HuH-7.5 (cell line): ENCODE results near the gene TAF1C.
"Not testable (repeated sequence)": the region's sequence is repeated elsewhere in the genome, so short reads cannot be mapped to it uniquely, and the experiment has no call there.

Experiments used
- DNase-seq: peaks from one replicate; pipeline ENCODE4 v3.0.0; 2011; ENCODE audit warnings: low spot score

The TAF1C gene

GRCh38 chr16:84212154-84212553 lies 25.3 kb upstream of the TAF1C start:
- no peak for DNase-seq

DNA sequence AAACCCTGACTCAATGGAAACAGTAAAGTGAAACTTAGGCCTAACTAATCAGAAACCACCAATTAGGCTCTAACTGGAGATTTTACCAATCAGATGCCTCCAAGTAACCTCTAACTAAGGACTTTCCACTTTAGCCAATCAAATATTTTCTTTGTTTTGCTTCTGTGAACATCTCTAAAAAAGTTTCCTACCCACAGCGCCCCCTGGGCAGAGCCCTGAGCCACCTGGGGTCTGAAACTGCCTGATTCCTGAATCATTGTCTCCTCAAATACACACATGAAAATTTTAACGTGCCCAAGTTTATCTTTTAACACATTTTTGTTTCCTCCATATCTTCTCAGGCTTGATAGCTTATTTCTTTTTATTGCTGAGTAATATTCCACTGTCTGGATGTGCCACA lies 23.1 kb upstream of the TAF1C start:
- no peak for DNase-seq

- DNase-seq: no peak
Observed at GRCh38 chr16:84207879-84208278, 21.0 kb upstream of the TAF1C start.

- no peak for DNase-seq
Observed at GRCh38 chr16:84207251-84207650, 20.4 kb upstream of the TAF1C start.

GRCh38 chr16:84205976-84206691 lies 19.3 kb upstream of the TAF1C start:
- no peak for DNase-seq

GRCh38 chr16:84205123-84205522 lies 18.3 kb upstream of the TAF1C start:
- DNase-seq: not testable (repeated sequence)

- DNase-seq: not testable (repeated sequence)
Observed at GRCh38 chr16:84204551-84204950, 17.7 kb upstream of the TAF1C start.

GRCh38 chr16:84199861-84200260 lies 13.0 kb upstream of the TAF1C start:
- no peak for DNase-seq

DNA sequence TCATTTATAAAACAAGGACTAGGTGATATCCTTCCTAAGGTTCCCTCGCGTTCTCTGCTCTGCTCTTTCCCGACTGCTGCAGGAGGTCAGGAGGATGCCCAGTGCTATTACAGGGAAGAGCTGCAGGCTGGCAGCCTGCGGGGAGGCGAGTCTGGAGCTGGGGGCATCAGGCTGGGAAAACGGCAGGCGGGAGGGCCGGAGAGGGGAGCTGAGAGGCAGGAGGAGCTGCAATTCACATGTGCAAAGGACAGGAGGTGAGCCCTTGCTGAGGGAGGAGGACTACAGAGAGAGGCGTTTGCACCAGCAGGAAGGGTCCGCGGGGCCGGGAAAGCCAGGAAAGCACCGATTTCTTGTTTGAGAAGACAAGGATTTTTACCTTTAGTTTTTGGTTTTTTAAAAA lies 12.2 kb upstream of the TAF1C start:
- no peak for DNase-seq

- no peak for DNase-seq
Observed at GRCh38 chr16:84198401-84198800, 11.5 kb upstream of the TAF1C start.

- no peak for DNase-seq
Observed at GRCh38 chr16:84197466-84198128, 10.7 kb upstream of the TAF1C start.

- DNase-seq: no peak
Observed at GRCh38 chr16:84196727-84197394, 10.0 kb upstream of the TAF1C start.

GRCh38 chr16:84196101-84196500 lies 9.2 kb upstream of the TAF1C start:
- DNase-seq: no peak

DNA sequence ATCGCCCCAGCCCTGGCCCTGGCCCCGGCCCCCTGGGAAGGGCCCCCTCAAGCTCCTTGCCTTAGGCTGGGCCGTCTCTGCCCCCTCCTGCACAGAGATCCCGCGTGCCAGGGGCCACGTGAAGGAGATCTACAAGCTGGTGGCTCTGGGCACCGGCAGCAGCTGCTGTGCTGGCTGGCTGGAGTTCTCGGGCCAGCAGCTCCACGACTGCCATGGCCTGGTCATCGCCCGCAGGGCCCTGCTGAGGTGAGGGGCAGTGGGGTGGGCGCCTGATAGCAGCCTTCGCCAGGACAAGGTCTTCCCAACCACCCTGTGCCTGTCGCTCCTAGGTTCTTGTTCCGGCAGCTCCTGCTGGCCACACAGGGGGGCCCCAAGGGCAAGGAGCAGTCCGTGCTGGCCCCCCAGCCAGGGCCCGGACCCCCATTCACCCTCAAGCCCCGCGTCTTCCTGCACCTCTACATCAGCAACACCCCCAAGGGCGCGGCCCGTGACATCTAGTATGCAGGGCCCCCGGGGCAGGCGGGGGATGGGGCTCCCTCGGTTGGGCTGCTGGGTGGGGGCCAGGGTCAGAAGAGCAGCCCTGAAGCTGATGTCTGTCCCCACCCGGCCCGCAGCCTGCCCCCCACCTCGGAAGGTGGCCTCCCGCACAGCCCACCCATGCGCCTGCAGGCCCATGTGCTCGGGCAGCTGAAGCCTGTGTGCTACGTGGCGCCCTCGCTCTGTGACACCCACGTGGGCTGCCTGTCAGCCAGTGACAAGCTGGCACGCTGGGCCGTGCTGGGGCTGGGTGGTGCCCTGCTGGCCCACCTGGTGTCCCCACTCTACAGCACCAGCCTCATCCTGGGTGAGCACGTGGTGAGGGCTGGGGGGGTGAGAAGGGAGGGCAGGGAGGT lies 8.6 kb upstream of the TAF1C start:
- no peak for DNase-seq

DNA sequence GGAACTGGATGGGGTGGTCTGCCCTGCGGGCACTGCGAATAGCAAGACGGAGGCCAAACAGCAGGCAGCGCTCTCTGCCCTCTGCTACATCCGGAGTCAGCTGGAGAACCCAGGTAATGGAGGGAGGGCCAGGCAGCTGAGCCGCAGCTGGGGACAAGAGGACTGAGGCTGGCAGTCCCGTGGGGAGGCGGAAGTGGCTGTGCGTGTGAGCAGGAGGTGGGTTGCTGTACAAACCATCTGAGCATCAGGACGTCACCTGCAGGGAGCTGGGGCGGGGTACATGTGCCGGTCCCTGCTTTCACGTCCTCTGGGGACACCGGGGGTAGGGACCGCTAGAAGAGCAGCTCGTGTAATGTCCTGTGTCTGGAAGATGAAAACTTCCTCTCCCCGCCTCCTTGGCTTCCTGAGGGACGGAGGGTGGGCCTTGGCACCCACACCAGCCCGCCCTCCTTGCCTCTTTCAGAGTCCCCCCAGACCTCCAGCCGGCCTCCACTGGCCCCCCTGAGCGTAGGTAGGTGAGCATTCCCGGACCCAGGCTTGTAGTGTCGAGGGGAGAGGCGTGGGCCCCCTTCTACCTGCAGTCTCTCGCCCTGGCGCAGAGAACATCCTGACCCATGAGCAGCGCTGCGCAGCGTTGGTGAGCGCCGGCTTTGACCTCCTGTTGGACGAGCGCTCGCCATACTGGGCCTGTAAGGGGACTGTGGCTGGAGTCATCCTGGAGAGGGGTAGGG lies 7.8 kb upstream of the TAF1C start:
- DNase-seq: no peak

GRCh38 chr16:84194018-84194417 lies 7.2 kb upstream of the TAF1C start:
- DNase-seq: no peak

DNA sequence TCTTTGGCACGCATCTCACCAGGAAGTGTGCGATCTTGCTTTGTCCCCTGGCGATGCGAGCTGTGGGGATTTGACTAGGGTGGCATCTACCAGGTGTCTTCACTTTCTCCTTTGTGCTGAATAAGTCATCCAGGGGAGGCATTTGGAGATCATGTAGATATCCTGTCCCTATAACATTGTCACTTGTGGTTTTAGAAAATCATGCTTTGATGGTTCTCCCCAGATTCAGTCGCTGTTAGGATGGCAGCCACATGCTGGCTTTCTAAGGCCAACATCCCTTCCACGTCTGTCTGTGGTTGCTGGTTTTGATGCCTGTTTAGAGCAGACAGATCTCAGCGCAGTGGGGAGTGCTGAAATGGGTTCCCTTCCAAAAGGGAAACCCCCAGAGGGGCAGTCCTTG lies 6.6 kb upstream of the TAF1C start:
- DNase-seq: no peak

DNA sequence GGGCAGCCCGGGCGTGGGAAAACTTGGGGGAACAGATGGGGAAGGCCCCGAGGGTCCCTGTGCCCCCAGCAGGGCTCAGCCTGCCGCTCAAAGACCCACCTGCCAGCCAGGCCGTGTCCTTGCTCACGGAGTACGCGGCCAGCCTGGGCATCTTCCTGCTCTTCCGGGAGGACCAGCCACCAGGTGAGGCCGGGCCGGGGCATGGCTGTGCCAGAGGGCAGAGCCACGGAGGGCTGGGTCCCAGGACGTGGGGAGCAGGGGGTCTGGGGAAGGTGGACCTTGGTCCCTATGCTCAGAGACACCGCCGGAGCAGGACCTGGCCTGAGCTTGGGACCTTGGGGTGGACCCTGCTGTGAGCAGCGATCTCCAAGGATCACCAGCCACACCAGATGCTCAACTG lies 4.6 kb upstream of the TAF1C start:
- DNase-seq: no peak

DNA sequence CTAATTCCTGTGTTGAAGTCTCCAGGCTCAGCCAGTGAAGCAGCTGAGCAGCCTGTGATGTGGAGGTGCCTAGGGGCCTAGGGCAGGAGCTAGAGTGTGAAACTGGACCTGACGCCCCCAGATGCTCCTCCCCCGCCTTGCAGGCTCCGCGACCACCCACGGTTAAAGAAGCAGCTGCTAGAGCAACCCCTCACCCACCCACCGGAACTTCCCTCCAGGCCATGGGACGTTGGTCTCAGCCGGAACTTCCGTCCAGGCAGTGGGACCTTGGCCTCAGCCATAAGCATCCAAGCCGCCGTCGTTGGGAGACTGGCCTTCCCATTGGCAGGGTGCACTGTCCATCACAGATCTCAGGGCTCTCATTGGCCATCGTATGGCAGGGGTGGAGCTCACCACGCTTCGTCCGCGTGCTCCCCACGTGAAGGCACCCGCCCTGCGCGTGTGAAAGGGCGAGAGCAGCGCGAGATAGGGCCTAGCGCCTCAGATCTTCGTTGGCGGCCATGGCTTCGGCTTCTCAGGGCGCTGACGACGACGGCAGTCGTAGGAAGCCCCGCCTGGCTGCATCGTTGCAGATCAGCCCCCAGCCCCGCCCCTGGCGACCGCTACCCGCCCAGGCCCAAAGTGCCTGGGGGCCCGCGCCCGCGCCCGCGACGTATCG lies 4.0 kb upstream of the TAF1C start, which contains the start of gene ADAD2:
ADAD2 (plus strand) TSS at position 427 of the 658 bp plus-strand sequence; CDS start at position 501, 74 bp downstream.
- no peak for DNase-seq

GRCh38 chr16:84184775-84185174 lies 2.1 kb downstream of the TAF1C start:
- DNase-seq: no peak
